AG04450 (cell line): ENCODE data around the gene NNT. TPM values are rescaled to one million over a fixed set of nuclear protein-coding genes. Genes with fewer than 3 reads are reported as not detected.

ENCODE experiments used
- CTCF ChIA-PET: fragments of 300-600, 350-600 bp; formaldehyde crosslinking; extraction: SDS; loops from one replicate; lab custom pipeline; 2022; ENCODE audit warnings: antibody characterized with exemption, inconsistent platforms; lab: Charles Lee
- POLR2A ChIA-PET: fragments of 350-600 bp; formaldehyde crosslinking; extraction: SDS; loops from one replicate; lab custom pipeline; 2021; ENCODE audit warnings: antibody characterized with exemption, inconsistent platforms; lab: Yijun Ruan, JAX
- DNase-seq: peaks from one replicate; pipeline ENCODE4 v3.0.0-alpha.2; 2011; ENCODE audit warnings: low read depth, low spot score
- H3K27ac ChIP-seq: one replicate; pipeline ENCODE4 v1.5.1; 2012; ENCODE audit warnings: low read depth, low read length, control low read depth
- H3K27me3 ChIP-seq: one replicate; pipeline ENCODE4 v1.6.0; 2012; ENCODE audit warnings: low read length; ENCODE audit not compliant: control insufficient read depth, insufficient read depth
- H3K4me3 ChIP-seq: 2 replicates; pipeline ENCODE4 v1.5.1; 2011; ENCODE audit warnings: mild to moderate bottlenecking, low read depth, low read length, control low read depth
- H3K9me3 ChIP-seq: 2 replicates; pipeline ENCODE4 v1.5.1; 2012; ENCODE audit warnings: low read length; ENCODE audit not compliant: control insufficient read depth, insufficient read depth
- polyA plus RNA-seq: library from polyadenylated mRNA; depleted of rRNA; stranded (reverse); fragments of >200 nt; gene quantifications from 2 replicates; pipeline ENCODE4 v1.2.3, GENCODE V29; 2011
- TF ChIP-seq, protein P1 (sequence below): IDR thresholded peaks from 2 replicates; pipeline ENCODE4 v1.5.1; 2011; ENCODE audit warnings: low read depth, low read length, control low read depth, inconsistent platforms

Gene NNT
- polyA plus RNA-seq, 1 experiment = 64.6 TPM

DNA sequence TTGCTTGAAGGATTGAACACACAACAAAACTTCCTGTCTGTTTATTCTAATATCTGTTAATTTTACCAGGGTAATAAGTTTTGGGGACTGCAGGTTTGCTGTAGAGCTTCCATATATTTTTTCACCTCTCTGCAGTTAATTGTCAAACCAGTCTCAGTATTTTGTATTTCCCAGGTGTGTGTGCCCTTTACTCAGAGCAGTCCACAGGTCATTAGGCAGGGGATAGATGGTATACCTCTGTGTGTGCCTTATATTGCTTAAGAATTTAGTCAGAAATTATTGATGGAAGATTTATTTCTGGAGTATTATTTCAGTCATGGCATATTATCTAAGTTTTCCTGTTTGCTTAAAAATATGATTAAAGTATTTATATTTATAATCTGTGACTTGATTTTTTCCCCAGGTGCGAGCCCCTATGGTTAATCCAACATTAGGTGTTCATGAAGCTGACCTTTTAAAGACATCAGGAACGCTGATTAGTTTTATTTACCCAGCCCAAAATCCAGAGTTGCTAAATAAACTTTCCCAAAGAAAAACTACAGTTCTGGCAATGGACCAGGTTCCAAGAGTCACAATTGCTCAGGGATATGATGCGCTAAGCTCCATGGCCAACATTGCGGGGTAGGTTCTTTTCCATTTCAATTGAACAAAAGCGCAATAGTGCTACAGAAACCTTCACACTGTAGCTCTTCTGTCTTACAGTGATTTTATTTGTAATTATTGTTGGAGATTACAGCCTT is 12.6 kb downstream of the NNT start:
- H3K9me3 ChIP-seq = no peaks in the 10 kb centered on the region
- POLR2A ChIA-PET = no interaction called here
- TF ChIP-seq, protein P1, sequence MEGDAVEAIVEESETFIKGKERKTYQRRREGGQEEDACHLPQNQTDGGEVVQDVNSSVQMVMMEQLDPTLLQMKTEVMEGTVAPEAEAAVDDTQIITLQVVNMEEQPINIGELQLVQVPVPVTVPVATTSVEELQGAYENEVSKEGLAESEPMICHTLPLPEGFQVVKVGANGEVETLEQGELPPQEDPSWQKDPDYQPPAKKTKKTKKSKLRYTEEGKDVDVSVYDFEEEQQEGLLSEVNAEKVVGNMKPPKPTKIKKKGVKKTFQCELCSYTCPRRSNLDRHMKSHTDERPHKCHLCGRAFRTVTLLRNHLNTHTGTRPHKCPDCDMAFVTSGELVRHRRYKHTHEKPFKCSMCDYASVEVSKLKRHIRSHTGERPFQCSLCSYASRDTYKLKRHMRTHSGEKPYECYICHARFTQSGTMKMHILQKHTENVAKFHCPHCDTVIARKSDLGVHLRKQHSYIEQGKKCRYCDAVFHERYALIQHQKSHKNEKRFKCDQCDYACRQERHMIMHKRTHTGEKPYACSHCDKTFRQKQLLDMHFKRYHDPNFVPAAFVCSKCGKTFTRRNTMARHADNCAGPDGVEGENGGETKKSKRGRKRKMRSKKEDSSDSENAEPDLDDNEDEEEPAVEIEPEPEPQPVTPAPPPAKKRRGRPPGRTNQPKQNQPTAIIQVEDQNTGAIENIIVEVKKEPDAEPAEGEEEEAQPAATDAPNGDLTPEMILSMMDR = no peak
- CTCF ChIA-PET = interaction anchor here (0.7 to 3.2 kb wide), 4 partner anchors 9 to 131 kb away, joined by 3 to 38 read pairs (median 4); no protein-coding TSS in a partner anchor
- H3K27ac ChIP-seq = no peak overlapping the region
- H3K27me3 ChIP-seq = no peaks in the 10 kb centered on the region
- H3K4me3 ChIP-seq = no peak overlapping the region
- DNase-seq = no peak

DNA sequence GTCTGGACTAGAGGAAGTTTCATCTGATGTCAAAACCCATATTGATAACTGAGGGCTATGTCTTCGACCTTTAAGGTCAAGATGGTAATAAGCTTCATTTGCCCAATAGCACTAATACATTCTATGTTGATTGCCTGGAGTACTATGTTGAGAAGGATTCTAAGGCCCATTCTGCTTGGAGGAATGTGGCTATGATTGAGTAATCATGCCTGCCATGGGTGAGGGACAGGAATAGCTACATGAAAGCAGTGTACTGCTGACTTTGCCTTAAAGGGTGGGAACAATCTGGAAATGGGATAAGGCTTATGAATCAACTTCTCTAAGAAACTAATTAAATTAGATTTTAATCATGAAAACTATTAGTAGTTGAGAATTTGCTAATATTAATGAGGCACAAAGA is 13.6 kb downstream of the NNT start:
- no peak for DNase-seq
- H3K4me3 ChIP-seq = no peak overlapping the region
- TF ChIP-seq, protein P1 = no peak
- H3K9me3 ChIP-seq = no peaks in the 10 kb centered on the region
- ChIA-PET POLR2A (no interaction called here), CTCF (interaction anchor here (0.7 to 3.2 kb wide), 4 partner anchors 8 to 132 kb away, joined by 3 to 38 read pairs (median 4); no protein-coding TSS in a partner anchor)
- no peaks in the 10 kb centered on the region for H3K27me3 ChIP-seq
- H3K27ac ChIP-seq = no peak overlapping the region

DNA sequence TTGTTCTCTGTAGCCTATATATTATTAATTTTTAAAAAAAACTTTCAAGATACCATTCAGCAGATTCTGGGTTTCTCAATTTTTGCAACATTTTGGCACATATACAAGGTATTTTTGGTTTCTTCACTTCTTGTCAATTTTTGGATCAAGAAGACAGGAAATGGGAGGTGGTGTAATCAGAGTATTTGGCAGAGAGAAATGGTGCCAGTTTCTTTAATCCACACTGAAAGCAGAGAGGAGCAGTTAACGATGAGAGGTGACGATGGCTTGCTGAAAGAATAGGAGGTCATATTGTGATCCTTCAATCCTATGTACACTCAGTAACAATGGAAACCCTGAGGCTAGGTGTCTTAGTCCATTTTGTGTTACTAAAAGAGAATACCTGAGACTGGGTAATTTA is 16.4 kb downstream of the NNT start:
- TF ChIP-seq, protein P1 = no peak
- CTCF ChIA-PET = interaction anchor here (1.3 kb wide), 1 partner anchor 12 kb away, joined by 15 read pairs; no protein-coding TSS in a partner anchor
- DNase-seq = no peak
- no peak overlapping the region for H3K27ac ChIP-seq
- POLR2A ChIA-PET = no interaction called here
- H3K4me3 ChIP-seq = no peak overlapping the region
- H3K27me3 ChIP-seq = no peaks in the 10 kb centered on the region
- no peaks in the 10 kb centered on the region for H3K9me3 ChIP-seq

DNA sequence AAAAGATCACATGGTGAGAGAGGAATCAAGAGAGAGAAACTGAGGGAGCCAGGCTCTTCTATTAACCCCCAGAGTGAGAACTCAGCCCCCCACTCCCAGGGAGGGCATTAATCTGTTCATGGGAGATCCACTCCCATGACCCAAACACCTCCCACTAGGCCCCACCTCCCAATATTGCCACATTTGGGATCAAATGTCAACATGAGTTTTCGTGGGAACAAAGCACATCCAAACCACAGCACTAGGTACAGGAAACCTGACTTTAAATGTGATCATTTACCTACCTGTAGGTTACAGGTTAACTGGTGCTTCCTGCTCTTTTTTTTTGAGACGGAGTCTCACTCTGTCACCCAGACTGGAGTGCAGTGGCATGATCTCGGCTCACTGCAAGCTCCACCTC is 16.9 kb downstream of the NNT start:
- ChIA-PET POLR2A (no interaction called here), CTCF (interaction anchor here (3.9 kb wide), 1 partner anchor 11 kb away, joined by 46 read pairs; no protein-coding TSS in a partner anchor)

More for the DNA sequence above, 16.9 kb downstream of the NNT start:
- Histone ChIP-seq H3K4me3 (no peak overlapping the region), H3K27ac (no peak overlapping the region), H3K27me3 (no peaks in the 10 kb centered on the region), H3K9me3 (no peaks in the 10 kb centered on the region)
- TF ChIP-seq, protein P1 = no peak
- no peak for DNase-seq
